ENCODE results near the gene VAMP1.

VAMP1 gene

DNA sequence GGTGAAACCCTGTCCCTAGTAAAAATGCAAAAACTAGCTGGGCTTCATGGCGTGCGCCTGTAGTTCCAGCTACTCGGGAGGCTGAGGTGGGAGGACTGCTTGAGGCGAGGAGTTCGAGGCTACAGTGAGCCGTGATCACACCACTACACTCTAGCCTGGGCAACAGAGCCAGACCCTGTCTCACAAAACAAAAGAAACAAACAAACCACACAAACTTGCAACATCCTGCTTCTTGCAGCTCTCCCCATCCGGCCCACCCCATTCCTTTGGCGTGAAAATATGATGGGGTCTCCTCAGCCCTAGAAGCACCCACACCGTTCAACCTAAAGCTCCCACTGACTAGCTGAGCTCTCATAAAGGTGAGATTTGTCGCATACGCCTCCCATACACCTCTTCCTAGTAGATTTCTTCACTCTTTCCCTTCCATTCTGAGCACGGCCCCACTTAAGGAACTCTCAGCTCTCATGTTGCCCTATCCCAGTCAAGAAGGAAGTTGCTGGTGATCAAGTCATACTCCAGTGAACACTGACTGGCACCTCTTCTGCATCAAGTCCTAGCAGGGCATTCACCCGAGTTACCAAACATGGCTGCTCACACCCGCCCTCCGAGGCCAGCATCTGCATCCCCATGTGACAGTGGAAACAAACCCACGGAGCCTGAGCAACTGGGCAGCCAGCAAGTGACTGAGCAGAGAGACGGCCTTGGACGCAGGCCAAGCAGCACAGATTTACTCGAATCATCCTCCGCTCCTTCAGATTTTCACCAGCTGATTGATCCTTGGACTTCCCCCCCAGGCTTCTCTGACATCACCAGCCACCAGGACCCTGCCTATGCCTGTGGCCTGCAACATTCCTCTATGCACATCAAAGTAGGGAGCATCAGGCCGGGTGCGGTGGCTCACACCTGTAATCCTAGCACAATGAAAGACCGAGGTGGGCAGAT lies 44.6 kb downstream of the VAMP1 start:
- no peak for DNase-seq (ENCODE audit: low read depth in 2 of 2)

DNA sequence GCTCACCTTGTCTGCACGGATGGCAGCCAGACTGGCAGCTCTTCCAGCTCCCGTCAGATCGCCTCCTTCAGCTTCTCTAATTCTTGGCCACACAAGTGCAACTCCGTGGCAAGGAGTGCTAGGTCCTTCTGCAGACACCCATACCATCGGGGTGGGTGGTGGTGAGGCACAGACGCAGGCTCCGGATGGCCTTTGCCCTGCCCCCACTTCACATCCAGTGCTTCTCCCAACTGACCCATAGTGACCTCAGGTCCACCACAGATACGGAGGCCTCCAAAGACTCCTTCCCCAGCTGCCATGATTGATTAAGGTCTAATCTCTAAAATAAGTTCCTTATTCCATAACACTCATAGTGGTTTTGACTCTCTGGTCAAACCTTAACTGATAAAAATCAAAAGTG lies 45.6 kb downstream of the VAMP1 start:
- no peak for DNase-seq (ENCODE audit: low read depth in 2 of 2)

DNA sequence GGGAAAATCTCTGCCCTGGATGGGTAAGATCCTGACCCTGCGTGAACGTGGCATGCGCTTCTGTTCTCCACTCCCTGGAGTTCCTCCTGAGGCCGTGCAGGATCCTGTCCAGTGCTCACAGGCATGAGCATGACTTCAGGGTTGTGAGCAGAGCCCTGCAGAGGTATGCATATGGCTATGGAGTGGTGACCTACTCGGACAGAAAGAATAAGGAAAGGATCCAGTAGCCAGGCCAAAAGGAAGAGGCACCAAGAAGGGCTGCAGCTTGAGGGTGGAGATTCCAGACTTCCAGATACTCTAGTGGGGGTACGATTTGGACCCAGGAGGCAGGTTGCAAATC lies 46.5 kb downstream of the VAMP1 start:
- no peak for DNase-seq (ENCODE audit: low read depth in 2 of 2)

DNA sequence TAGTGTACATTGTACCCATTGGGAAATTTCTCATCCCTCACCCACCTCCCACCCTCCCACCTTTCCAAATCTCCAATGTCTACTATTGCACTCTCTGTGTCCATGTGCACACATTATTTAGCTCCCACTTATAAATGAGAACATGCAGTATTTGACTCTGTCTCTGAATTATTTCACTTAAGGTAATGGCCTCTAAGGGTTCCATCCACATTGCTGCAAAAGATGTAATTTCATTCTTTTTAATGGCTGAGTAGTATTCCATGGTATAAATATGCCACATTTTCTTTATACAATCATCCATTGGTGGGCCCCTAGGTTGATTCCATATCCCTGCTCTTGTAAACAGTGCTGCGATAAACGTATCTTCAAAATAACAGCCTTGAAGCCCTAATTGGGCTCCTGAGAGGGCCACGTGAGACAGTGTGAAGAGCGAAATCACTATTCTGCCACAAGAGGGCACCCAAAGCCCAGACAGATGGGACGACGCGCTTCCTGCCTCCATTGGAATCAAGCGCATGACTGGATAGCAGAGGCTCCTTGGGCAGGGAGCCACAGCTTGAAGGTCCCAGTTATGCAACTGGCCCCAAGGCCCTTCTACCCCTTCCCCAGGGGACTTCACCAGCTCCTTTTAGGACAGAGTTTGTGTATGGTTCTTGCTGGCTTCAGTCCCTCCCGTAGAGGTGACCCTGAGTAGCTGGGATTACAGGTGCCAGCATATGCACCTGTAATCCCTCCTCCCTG lies 47.0 kb downstream of the VAMP1 start:
- peak; percentile 57 to 61 for DNase-seq (ENCODE audit: low read depth in 2 of 2)

DNA sequence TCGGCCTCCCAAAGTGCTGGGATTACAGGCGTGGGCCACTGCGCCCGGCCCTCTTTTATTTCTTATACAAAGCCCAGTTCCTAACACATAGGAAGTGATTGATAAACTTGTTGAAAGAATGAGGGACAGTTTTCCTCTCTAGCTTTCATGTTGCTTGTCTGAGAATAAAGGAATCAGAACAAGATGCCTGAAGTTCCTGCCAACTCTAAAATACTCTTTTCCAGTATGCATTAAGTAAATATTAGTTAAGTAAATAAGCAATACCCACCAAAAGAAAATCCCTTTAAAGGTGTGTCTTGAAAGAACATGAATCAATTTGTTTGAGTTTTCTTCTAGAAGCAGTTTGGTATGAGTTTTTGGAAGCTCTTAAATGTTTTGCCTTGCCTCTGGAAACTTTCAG lies 50.1 kb downstream of the VAMP1 start:
- DNase-seq (ENCODE audit: low read depth in 2 of 2) = no peak

DNA sequence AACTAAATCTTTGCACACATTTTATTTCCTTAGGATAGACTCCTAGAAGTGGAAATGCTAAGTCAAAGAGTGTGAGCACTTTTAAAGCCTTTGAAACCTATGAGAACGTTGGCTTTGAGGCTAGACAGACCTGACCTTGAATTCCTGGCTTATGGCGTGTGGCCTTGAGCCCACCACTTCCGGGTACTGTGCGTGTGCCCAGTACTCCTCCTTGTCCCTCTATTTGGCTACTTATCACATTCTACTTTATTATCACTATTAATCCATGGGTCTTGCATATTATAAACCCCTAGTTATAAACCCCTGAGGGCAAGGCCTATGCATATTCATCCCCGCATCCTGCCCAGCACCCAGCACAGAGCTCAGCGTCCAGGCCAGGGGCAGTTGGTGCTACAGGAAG lies 51.7 kb downstream of the VAMP1 start:
- DNase-seq (ENCODE audit: low read depth in 2 of 2) = no peak

DNA sequence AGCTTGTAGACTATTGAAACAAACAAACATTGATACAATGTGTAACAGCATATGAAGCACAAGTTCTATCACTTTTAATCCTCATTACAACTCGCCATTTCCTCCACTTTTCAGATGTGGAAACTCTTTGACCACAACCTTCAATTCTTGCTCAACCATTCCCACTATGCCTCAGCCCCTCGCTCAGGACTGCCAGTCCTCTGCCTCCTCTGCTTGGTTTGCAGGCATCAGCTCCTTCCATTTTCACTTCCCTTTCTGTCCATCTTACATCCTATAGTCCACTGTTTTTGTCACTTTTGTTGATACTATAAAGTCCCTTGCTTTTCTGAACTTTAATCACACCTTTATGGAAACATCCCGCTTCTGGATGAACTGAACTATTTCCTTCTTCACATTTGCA lies 53.9 kb downstream of the VAMP1 start:
- DNase-seq (ENCODE audit: low read depth in 2 of 2) = no peak

All from activated CD8-positive, alpha-beta memory T cell treated with anti-CD3 and anti-CD28 coated beads for 4 hours (primary cell).